Mesothelial cell of epicardium (in vitro differentiated cells): ENCODE results near the gene COL9A2. TPM values are rescaled to one million over a fixed set of nuclear protein-coding genes. Genes with fewer than 3 reads are reported as not detected.
A peak's percentile ranks its signal among the peaks of the same experiment; 100 is the strongest.
"Not testable (repeated sequence)": the region's sequence is repeated elsewhere in the genome, so short reads cannot be mapped to it uniquely, and the experiment has no call there.

Experiments used
- DNase-seq, 2 experiments: peaks; one replicate each; pipeline ENCODE4 v3.0.0; 2021; ENCODE audit warnings: low spot score in 2 of 2; ENCODE audit not compliant: unreplicated experiment in 2 of 2
- H3K27ac Mint-ChIP-seq: 2 replicates; pipeline ENCODE4 v1.8.0; 2021; ENCODE audit warnings: mixed read lengths
- H3K27me3 Mint-ChIP-seq: 2 replicates; pipeline ENCODE4 v1.8.0; 2021; ENCODE audit warnings: low read depth, mixed read lengths
- H3K36me3 Mint-ChIP-seq: 2 replicates; pipeline ENCODE4 v1.8.0; 2021; ENCODE audit warnings: mixed read lengths
- H3K4me1 Mint-ChIP-seq: 2 replicates; pipeline ENCODE4 v1.8.0; 2021; ENCODE audit warnings: mixed read lengths
- H3K4me3 Mint-ChIP-seq: 2 replicates; pipeline ENCODE4 v1.8.0; 2021; ENCODE audit warnings: mild to moderate bottlenecking, moderate library complexity, mixed read lengths
- H3K9me3 Mint-ChIP-seq: 2 replicates; pipeline ENCODE4 v1.8.0; 2021; ENCODE audit warnings: mixed read lengths
- total RNA-seq: library from RNA; stranded (reverse); gene quantifications from 3 replicates; pipeline ENCODE4 v1.2.1, GENCODE V29; 2021
- TF ChIP-seq, protein P1 (sequence below): fragments of 200-600 bp; sonication (generic); IDR thresholded peaks from one replicate; pipeline ENCODE4 v1.5.0; 2021; ENCODE audit warnings: antibody characterized with exemption; ENCODE audit not compliant: unreplicated experiment

The COL9A2 gene
- total RNA-seq, 1 donor from 2014 or later, result 50.3 TPM

DNA sequence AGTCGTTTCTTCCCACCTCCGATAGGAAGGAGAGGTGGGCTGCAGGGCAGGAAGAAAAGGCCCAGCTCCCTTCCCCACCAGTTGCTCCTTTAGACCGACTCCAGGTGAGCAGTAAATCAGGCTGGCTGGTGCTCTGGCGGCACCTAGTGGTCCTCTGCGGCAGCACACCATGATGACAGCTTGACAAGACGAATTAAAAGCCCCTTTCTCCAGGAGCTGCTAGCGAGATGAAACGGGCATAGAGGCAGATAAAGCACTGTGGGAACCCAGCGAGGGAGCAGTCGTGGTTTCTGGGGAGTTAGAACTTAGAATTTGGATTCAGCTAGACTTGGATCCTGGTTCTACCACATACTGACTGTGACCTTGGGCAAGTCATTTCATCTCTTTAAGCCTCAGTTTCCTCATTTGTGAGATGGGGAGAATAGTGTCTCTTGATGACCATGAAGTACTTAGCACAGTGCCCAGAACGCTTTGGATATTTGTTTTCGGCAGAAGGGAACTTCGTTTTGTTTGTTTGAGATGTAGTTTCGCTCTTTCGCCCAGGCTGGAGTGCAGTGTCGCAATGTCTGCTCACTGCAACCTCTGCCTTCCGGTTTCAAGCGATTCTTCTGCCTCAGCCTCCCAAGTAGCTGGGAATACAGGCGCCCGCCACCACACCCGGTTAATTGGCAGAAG lies 21.8 kb upstream of the COL9A2 start:
- Mint-ChIP-seq H3K27ac (no peak overlapping the region), H3K9me3 (peaks cover 16% of the 10 kb centered on the region), H3K4me3 (no peak overlapping the region), H3K27me3 (peaks cover 19% of the 10 kb centered on the region), H3K4me1 (no peaks in the 10 kb centered on the region), H3K36me3 (no peaks in the 10 kb centered on the region)
- TF ChIP-seq, protein P1, sequence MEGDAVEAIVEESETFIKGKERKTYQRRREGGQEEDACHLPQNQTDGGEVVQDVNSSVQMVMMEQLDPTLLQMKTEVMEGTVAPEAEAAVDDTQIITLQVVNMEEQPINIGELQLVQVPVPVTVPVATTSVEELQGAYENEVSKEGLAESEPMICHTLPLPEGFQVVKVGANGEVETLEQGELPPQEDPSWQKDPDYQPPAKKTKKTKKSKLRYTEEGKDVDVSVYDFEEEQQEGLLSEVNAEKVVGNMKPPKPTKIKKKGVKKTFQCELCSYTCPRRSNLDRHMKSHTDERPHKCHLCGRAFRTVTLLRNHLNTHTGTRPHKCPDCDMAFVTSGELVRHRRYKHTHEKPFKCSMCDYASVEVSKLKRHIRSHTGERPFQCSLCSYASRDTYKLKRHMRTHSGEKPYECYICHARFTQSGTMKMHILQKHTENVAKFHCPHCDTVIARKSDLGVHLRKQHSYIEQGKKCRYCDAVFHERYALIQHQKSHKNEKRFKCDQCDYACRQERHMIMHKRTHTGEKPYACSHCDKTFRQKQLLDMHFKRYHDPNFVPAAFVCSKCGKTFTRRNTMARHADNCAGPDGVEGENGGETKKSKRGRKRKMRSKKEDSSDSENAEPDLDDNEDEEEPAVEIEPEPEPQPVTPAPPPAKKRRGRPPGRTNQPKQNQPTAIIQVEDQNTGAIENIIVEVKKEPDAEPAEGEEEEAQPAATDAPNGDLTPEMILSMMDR, result peak; percentile 89
- DNase-seq, result peak; percentile 44 to 91

DNA sequence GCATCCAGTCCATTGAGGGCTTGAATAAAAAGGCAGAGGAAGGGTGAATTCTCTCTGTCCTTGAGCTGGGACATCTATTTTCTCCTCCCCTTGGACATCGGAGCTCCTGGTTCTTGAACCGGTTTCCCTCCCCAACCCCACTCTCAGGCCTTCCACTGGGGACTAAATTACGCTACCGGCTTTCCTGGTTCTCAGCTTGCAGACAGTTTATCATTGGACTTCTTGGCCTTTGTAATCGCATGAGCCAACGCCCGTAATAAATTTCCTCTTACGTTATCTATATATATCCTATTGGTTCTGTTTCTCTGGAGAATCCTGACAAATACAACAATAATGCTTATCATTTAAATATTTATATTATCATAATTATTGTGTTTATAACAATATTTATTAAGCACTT lies 20.4 kb upstream of the COL9A2 start:
- H3K9me3 Mint-ChIP-seq, result peaks cover 25% of the 10 kb centered on the region
- no peak overlapping the region for H3K27ac Mint-ChIP-seq

DNA sequence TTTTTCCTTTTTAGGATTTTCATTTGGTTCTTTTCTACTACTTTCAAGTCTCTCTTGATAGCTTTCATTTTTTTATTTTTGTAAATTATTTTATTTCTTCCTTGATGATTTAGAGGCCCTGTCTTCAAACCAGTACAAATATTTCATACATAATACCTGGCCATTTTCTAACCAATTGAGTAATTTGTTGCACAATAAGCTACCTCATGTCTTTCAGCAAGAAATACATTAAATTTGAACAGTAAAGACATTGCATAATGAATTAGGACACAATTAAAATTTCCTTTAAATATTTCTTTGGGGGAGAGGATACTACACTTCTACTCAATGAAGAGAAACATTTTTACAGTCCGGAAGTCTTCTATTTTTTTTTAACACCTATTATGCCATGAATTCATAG lies 15.6 kb upstream of the COL9A2 start:
- H3K9me3 Mint-ChIP-seq, result peaks cover 17% of the 10 kb centered on the region
- H3K36me3 Mint-ChIP-seq, result no peaks in the 10 kb centered on the region
- no peaks in the 10 kb centered on the region for H3K4me1 Mint-ChIP-seq
- TF ChIP-seq, protein P1, result no peak
- no peak overlapping the region for H3K4me3 Mint-ChIP-seq
- no peak overlapping the region for H3K27ac Mint-ChIP-seq
- H3K27me3 Mint-ChIP-seq, result no peaks in the 10 kb centered on the region
- no peak for DNase-seq

More for the DNA sequence above, 20.4 kb upstream of the COL9A2 start:
- DNase-seq, result no peak
- TF ChIP-seq, protein P1, result no peak
- H3K27me3 Mint-ChIP-seq, result peaks cover 15% of the 10 kb centered on the region
- H3K4me3 Mint-ChIP-seq, result no peak overlapping the region
- no peaks in the 10 kb centered on the region for H3K36me3 Mint-ChIP-seq
- H3K4me1 Mint-ChIP-seq, result no peaks in the 10 kb centered on the region

DNA sequence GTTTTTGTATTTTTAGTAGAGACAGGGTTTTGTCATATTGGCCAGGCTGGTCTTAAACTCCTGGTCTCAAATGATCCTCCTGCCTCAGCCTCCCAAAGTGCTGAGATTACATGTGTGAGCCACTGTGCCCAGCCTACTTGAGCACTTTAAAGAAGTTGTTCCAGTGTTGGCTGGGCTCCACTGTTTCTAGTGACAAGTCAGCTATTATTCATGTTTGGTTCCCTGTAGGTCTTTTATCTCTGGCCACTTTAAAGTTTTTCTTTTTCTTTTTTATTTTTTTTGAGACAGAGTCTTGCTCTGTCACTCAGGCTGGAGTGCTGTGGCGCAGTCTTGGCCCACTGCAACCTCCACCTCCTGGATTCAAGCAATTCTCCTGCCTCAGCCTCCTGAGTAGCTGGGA lies 14.3 kb upstream of the COL9A2 start:
- DNase-seq, H3K27me3 Mint-ChIP-seq, H3K4me3 Mint-ChIP-seq, H3K4me1 Mint-ChIP-seq, H3K27ac Mint-ChIP-seq, H3K36me3 Mint-ChIP-seq: not testable (repeated sequence)
- H3K9me3 Mint-ChIP-seq, result peaks cover 24% of the 10 kb centered on the region

DNA sequence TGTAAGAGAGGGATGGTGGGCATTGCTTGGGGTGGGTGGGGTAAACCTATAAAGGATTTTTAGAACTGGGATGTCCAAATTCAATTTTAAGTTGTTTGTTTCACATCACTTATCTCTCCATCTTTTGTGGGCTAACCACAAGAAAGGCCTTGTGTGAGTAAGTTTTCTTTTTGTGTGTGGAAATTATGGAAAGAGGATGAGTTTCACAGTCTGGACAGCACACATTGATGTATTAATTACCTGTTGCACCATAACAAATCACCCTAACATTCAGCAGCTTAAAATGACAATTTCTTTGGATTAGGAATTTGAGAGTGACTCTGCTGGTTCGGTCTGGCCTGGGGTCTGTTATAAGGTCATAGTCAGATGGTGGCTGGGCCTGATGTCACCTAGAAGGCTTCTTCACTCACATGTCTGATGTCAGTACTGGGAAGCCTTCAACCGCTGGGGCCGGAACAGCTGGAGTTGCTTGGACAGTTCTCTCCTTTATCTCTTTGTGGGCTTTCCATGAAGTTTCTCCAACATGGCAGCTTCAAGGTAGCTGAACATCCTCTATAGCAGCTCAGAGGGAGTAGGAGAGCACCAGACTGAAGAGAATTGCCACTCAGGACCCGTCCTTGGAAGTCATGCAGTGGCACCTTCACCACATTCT lies 2.0 kb upstream of the COL9A2 start:
- H3K9me3 Mint-ChIP-seq, result no peaks in the 10 kb centered on the region
- H3K27ac Mint-ChIP-seq, result no peak overlapping the region
- no peaks in the 10 kb centered on the region for H3K36me3 Mint-ChIP-seq
- H3K27me3 Mint-ChIP-seq, result peaks cover 40% of the 10 kb centered on the region
- H3K4me1 Mint-ChIP-seq, result peaks cover 12% of the 10 kb centered on the region
- no peak for DNase-seq
- no peak overlapping the region for H3K4me3 Mint-ChIP-seq
- TF ChIP-seq, protein P1, result no peak

DNA sequence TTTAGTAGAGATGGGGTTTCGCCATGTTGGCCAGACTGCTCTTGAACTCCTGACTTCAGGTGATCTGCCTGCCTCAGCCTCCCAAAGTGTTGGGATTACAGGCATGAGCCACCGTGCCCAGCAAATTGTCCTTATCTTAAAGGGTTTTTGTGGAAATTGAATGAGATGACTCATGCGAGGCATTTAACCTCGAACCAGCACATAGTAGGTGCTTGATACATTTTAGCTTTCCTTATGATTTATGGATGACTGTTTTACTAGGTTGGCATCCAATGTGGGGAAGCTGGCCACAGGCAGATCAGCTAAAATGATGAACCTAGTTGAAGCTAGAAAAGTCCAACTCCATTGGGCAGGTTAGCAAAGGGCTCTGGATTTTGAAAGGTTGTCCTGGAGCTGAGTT lies 1.4 kb upstream of the COL9A2 start:
- TF ChIP-seq, protein P1, result no peak
- H3K4me3 Mint-ChIP-seq, result no peak overlapping the region
- no peaks in the 10 kb centered on the region for H3K36me3 Mint-ChIP-seq
- DNase-seq, result no peak
- H3K9me3 Mint-ChIP-seq, result no peaks in the 10 kb centered on the region
- H3K27me3 Mint-ChIP-seq, result peaks cover 35% of the 10 kb centered on the region
- H3K27ac Mint-ChIP-seq, result no peak overlapping the region
- peaks cover 12% of the 10 kb centered on the region for H3K4me1 Mint-ChIP-seq
